Measurements from ENCODE around the gene UBE3B. TPM values are rescaled to one million over a fixed set of nuclear protein-coding genes. Genes with fewer than 3 reads are reported as not detected.

UBE3B gene
- total RNA-seq, 1 experiment from 2014 or later, result 38.4 TPM

DNA sequence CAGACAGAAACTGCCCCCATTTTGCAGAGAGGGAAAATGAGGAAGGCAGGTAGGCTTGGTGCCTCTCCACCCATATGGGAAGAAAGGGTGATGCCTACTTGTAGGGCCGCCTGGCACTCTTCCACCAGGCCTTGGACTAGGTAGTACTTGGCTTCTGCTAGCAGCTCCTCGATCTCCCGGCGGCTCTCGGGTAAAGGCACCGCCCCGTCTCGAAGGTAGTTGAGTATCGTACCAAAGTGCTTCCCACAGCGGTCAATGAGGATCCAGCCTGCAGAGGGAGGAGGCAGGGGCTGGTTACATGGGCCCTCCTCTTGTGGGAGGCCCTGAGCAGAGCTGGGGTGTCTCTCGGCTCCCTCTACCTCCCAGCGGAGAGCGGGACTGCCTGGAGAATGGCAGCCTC, 16.9 kb upstream of the UBE3B start:
- TF ChIP-seq, protein P1, sequence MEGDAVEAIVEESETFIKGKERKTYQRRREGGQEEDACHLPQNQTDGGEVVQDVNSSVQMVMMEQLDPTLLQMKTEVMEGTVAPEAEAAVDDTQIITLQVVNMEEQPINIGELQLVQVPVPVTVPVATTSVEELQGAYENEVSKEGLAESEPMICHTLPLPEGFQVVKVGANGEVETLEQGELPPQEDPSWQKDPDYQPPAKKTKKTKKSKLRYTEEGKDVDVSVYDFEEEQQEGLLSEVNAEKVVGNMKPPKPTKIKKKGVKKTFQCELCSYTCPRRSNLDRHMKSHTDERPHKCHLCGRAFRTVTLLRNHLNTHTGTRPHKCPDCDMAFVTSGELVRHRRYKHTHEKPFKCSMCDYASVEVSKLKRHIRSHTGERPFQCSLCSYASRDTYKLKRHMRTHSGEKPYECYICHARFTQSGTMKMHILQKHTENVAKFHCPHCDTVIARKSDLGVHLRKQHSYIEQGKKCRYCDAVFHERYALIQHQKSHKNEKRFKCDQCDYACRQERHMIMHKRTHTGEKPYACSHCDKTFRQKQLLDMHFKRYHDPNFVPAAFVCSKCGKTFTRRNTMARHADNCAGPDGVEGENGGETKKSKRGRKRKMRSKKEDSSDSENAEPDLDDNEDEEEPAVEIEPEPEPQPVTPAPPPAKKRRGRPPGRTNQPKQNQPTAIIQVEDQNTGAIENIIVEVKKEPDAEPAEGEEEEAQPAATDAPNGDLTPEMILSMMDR (IDR thresholded peaks at IDR 0.05; ENCODE audit: insufficient read depth in 1 of 2, low read depth in 1 of 2, low read length in 1 of 2, severe bottlenecking in 1 of 2, unreplicated experiment in 1 of 2), result no peak
- ChIA-PET POLR2A (interaction anchor here (1.3 kb wide), 1 partner anchor 17 kb away, joined by 23 read pairs; the partner anchor contains the start of genes KCTD10 and UBE3B), CTCF (interaction anchor here (1.4 to 3.1 kb wide), 3 partner anchors 17 to 32 kb away, joined by 8 to 18 read pairs (median 12); partner anchors contain the start of genes KCTD10 and UBE3B)
- peak overlapping the region; percentile 23 for H3K4me3 ChIP-seq (ENCODE audit: low read depth, low read length)
- no peaks in the 10 kb centered on the region for H3K27me3 ChIP-seq (replicated peaks; ENCODE audit: control insufficient read depth, insufficient read depth, low read length)
- BruUV-seq (replicated peaks), result no TSS peak
- intact Hi-C loops (cut with micrococcal nuclease; ENCODE audit: unreplicated experiment), result no loop called here
- DNase-seq, result no peak
- H3K9me3 ChIP-seq, result no peaks in the 10 kb centered on the region
- Mint-ChIP-seq H3K4me3 (ENCODE audit: unreplicated experiment) (peak overlapping the region; percentile 65), H3K36me3 (ENCODE audit: insufficient read depth, unreplicated experiment) (peaks cover 66% of the 10 kb centered on the region), H3K9me3 (ENCODE audit: unreplicated experiment) (no peaks in the 10 kb centered on the region), H3K4me1 (ENCODE audit: low read depth, unreplicated experiment) (peaks cover 47% of the 10 kb centered on the region), H3K27me3 (ENCODE audit: insufficient read depth, unreplicated experiment) (no peaks in the 10 kb centered on the region), H3K27ac (ENCODE audit: unreplicated experiment) (peak overlapping the region; percentile 95)
- peaks cover 43% of the 10 kb centered on the region for H3K4me1 ChIP-seq
- peaks cover 2% of the 10 kb centered on the region for H3K36me3 ChIP-seq (ENCODE audit: control insufficient read depth, insufficient read depth, low read length)

DNA sequence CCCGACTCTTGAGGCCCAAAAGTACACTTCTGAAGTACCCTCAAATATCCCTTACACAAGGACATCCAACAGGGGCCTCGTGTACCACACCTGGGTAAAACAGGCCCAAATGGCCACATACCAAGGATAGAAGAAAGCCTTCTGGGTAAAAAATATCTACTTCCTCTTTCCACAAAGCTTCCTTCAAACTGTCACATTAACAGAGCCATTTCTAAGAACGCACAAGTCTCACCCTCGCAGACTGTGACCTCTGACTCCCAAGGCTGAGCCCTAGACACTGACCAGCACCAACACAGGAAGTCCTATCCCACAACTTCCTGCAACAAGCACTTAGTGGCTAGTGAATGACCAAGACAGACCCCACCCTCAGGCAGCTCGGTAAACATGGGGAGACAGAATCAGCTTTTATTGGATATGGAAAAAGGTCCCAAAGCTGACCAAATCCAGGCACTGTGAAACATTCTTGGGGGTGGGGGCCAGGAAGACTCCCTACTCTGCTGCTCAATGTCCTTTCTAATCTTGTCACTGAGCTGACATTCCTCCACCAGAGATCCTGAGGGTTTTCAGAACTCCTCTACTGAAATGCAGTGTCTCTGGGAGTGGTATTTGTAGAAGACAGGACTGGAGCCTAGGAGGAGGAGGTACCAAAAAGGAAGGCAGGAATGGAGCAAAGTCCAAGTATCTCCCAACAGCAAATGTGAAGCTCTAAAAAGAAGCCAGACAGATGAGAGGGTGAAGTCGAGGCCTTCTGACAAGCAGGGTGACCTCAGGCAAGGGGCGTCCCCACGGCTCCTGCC, 16.2 kb upstream of the UBE3B start:
- POLR2A ChIA-PET, result interaction anchor here (1.2 to 1.3 kb wide), 2 partner anchors 16 to 235 kb away, joined by 3 to 23 read pairs; partner anchors contain the start of genes KCTD10 and UBE3B

More for the DNA sequence above, 16.2 kb upstream of the UBE3B start:
- Histone ChIP-seq H3K27me3 (replicated peaks; ENCODE audit: control insufficient read depth, insufficient read depth, low read length) (no peaks in the 10 kb centered on the region), H3K36me3 (ENCODE audit: control insufficient read depth, insufficient read depth, low read length) (peaks cover 2% of the 10 kb centered on the region), H3K4me3 (ENCODE audit: low read depth, low read length) (peak overlapping the region; percentile 23), H3K9me3 (no peaks in the 10 kb centered on the region), H3K4me1 (peaks cover 43% of the 10 kb centered on the region)
- intact Hi-C loops (cut with micrococcal nuclease; ENCODE audit: unreplicated experiment), result loop anchor here (1.0 kb wide), 2 partner anchors 16 to 29 kb away; partner anchors contain the start of genes KCTD10 and UBE3B
- H3K36me3 Mint-ChIP-seq (ENCODE audit: insufficient read depth, unreplicated experiment), result peaks cover 59% of the 10 kb centered on the region
- TF ChIP-seq, protein P1 (IDR thresholded peaks at IDR 0.05; ENCODE audit: insufficient read depth in 1 of 2, low read depth in 1 of 2, low read length in 1 of 2, severe bottlenecking in 1 of 2, unreplicated experiment in 1 of 2), result no peak
- no peaks in the 10 kb centered on the region for H3K9me3 Mint-ChIP-seq (ENCODE audit: unreplicated experiment)
- no peaks in the 10 kb centered on the region for H3K27me3 Mint-ChIP-seq (ENCODE audit: insufficient read depth, unreplicated experiment)
- peak overlapping the region; percentile 65 for H3K4me3 Mint-ChIP-seq (ENCODE audit: unreplicated experiment)
- CTCF ChIA-PET, result interaction anchor here (1.2 to 3.1 kb wide), 4 partner anchors 16 to 137 kb away, joined by 4 to 18 read pairs (median 10); partner anchors contain the start of genes KCTD10 and UBE3B
- BruUV-seq (replicated peaks), result TSS peak; percentile 32
- peaks cover 47% of the 10 kb centered on the region for H3K4me1 Mint-ChIP-seq (ENCODE audit: low read depth, unreplicated experiment)
- peak overlapping the region; percentile 95 for H3K27ac Mint-ChIP-seq (ENCODE audit: unreplicated experiment)
- DNase-seq, result peak; percentile 68 to 73

Measured in Caco-2 (cell line).